NCI-H1694 treated with DMSO at 0.1 percent for 48 hours (cell line): Measurements from ENCODE around the gene PAX8.

Source experiments
- DNase-seq: peaks from one replicate; lab custom pipeline; 2025; lab: John Stamatoyannopoulos, UW

Gene PAX8

GRCh38 chr2:113219889-113220641 is 58.7 kb downstream of the PAX8 start:
- DNase-seq: no peak

- no peak for DNase-seq
Measured at GRCh38 chr2:113219525-113219888, 59.2 kb downstream of the PAX8 start.

- DNase-seq: no peak
Measured at GRCh38 chr2:113219092-113219441, 59.7 kb downstream of the PAX8 start.

- DNase-seq: no peak
Measured at GRCh38 chr2:113218283-113219091, 60.2 kb downstream of the PAX8 start.

GRCh38 chr2:113217455-113218282 is 61.1 kb downstream of the PAX8 start:
- no peak for DNase-seq

- DNase-seq: no peak
Measured at GRCh38 chr2:113216891-113217454, 61.7 kb downstream of the PAX8 start.

GRCh38 chr2:113216321-113216720 is 62.4 kb downstream of the PAX8 start:
- DNase-seq: no peak

GRCh38 chr2:113215056-113215455 is 63.7 kb downstream of the PAX8 start:
- DNase-seq: no peak

- DNase-seq: no peak
Measured at GRCh38 chr2:113214141-113214540, 64.6 kb downstream of the PAX8 start.

- DNase-seq: no peak
Measured at GRCh38 chr2:113213061-113213930, 65.4 kb downstream of the PAX8 start.

GRCh38 chr2:113212245-113213060 is 66.3 kb downstream of the PAX8 start:
- DNase-seq: peak; percentile 51

- DNase-seq: no peak
Measured at GRCh38 chr2:113211226-113212105, 67.3 kb downstream of the PAX8 start.

GRCh38 chr2:113209646-113210171 is 69.0 kb downstream of the PAX8 start:
- no peak for DNase-seq

GRCh38 chr2:113209011-113209645 is 69.6 kb downstream of the PAX8 start:
- DNase-seq: no peak

GRCh38 chr2:113208396-113208795 is 70.3 kb downstream of the PAX8 start:
- DNase-seq: no peak

- no peak for DNase-seq
Measured at GRCh38 chr2:113207021-113207420, 71.7 kb downstream of the PAX8 start.

GRCh38 chr2:113206251-113206650 is 72.5 kb downstream of the PAX8 start:
- DNase-seq: no peak

- DNase-seq: peak; percentile 81
Measured at GRCh38 chr2:113203901-113204519, 74.7 kb downstream of the PAX8 start.
